GM13976 (cell line): ENCODE data around the gene COL26A1.

Experiments
- DNase-seq: peaks from one replicate; pipeline ENCODE4 v3.0.0; 2012; ENCODE audit warnings: low spot score
- CTCF ChIP-seq: IDR thresholded peaks from 2 replicates; pipeline ENCODE4 v1.5.1; 2012; ENCODE audit warnings: borderline replicate concordance, mild to moderate bottlenecking; ENCODE audit not compliant: insufficient read depth; ENCODE audit errors: extremely low read depth, missing control alignments, control extremely low read depth
- in situ Hi-C: fragments of 300-500 bp; cut with MboI; formaldehyde crosslinking; loops from one replicate; pipeline ENCODE4 v1.12.0; 2022; ENCODE audit warnings: low sequenced_read_pairs, mixed read lengths, inconsistent platforms; ENCODE audit not compliant: unreplicated experiment

The COL26A1 gene

DNA sequence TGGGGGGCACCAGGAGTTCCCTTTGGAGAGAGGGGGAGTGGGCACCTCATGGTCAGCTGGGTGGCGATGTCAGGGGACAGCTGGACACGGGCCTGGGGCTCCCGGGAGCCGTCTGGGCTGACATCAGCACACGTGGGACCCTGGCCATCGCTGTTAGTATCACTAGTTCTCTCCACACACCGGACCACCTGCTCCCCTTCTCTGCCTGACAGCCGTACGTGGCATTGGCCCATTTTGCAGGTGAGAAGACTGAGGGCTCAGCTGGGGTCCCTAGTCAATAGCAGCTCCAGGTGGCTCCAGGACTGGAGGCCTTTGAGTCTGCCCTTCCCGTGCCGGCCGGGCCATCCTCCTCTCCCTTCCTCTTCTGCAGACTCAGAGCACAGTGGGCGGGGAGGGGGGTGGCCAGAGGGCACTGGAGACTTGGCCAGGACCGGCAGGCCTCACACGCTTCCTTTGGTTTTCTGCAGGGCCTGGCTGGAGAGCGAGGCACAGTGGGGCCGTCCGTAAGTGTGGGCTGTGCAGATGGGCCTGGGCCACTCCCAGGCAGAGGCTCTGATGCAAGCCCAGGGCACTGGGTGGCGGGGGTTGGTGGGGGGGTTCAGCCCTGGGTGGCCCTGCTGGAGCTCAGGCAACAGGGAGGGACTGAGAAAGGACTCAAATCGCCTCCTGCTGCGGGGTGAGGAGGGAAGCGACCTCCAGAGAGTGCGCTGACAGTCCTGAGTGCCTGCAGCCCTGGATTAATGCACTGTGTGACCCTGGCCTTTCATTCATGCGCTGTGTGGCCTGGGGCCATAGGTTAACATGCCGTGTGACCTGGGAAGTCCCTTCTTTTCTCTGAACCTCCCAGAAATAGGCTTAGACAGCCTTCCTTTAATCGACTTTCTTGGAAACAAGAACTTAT, 188.2 kb downstream of the COL26A1 start:
- peak; percentile 30 for DNase-seq
- in situ Hi-C loops = no loop called here
- no peak for TF ChIP-seq CTCF

GRCh38 chr7:101553018-101553770, 190.5 kb downstream of the COL26A1 start:
- DNase-seq = peak; percentile 21
- no peak for TF ChIP-seq CTCF
- in situ Hi-C loops = no loop called here

DNA sequence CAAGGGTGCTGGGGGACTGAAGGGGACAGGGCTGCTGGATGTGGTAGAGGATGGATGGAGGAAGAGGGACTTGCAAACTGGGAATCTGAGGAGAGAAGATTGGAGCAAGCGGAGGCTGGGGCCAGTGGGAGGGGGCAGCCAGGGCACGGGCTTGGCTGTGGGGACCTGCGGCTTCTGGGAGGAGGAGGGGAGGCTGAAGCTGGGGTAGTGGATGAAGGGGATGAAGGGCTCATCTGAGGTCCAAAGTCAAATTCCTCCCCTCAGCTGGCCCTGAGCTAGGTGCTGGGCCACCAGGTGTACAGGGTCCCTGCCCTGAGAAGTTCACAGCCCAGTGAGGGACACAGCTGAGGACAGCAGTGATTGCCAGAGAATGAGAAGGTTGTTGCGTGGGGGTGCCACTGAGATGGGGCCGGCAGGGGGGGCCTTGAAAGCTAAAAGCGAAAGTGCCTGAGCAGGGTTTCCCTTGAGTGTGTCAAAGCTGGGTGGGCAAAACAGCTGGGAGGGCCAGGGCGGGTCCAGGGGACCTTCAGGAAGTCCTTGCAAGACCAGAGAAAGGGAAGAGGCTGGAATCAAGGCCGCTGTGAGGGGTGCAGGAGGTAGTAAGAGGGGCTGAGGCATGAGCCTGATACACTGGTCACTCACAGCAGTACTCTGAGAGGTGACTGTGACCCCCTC, 191.2 kb downstream of the COL26A1 start:
- in situ Hi-C loops = no loop called here
- no peak for TF ChIP-seq CTCF
- DNase-seq = peak; percentile 22

GRCh38 chr7:101554584-101555268, 192.1 kb downstream of the COL26A1 start:
- TF ChIP-seq CTCF = no peak
- peak; percentile 21 for DNase-seq
- in situ Hi-C loops = no loop called here

DNA sequence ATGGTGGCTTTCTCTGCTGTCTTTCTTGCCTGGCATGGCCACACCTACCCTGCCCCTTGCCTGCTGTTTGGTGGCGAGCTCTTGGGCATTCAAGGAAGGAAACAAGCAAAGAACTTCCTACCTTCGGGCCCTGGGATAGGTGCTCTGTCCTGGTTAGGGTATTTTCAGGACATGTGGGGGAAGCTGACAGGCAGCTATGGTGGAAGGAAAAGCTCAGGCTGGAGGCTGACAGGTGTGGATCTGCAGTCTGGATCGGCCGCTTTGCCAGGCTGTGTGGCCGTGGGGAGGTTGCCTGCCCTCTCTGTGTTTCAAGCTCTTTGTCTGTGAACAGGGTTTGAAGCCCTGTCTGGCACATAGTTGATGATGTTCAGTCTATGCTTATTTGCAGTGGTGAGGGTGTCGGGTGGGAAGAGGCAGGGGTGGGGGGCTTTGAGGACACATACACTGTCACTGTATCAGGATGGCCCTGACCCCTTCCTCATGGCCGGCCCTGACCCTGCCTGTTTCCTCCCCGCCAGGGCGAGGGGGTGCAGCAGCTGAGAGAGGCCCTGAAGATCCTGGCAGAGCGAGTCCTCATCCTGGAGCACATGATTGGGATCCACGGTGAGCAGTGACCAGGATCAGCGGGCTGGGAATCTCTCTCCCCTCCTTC, 192.7 kb downstream of the COL26A1 start:
- in situ Hi-C loops = no loop called here
- TF ChIP-seq CTCF = no peak

More for the DNA sequence above, 192.7 kb downstream of the COL26A1 start:
- peak; percentile 17 for DNase-seq
